ENCODE data around the gene FARP1.

The FARP1 gene

DNA sequence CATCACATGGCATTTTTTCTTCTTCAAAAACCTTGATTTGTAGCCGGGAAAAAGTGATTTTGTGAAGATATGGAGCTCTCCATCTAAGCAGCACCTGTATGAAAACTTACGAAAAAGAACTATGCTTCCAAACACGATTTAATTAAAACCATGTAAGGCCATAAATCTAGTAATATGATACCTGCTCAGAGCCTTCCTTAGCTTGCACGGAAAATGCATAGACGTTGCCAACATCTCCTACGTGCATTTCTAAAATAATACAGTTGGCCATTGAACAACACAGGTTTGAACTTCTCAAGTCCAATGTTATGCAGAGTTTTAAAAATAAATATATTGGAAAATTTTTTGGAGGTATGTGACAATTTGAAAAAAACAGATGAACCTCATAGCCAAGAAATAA lies 93.3 kb downstream of the FARP1 start:
- Mint-ChIP-seq H3K27me3 (peaks cover 18% of the 10 kb centered on the region), H3K27ac (no peak overlapping the region), H3K36me3 (no peaks in the 10 kb centered on the region), H3K4me3 (no peak overlapping the region), H3K4me1 (no peaks in the 10 kb centered on the region), H3K9me3 (no peaks in the 10 kb centered on the region)
- no peak for ATAC-seq

- ATAC-seq: no peak
- Mint-ChIP-seq H3K4me3 (no peak overlapping the region), H3K27ac (no peak overlapping the region), H3K36me3 (no peaks in the 10 kb centered on the region), H3K27me3 (peaks cover 18% of the 10 kb centered on the region), H3K9me3 (no peaks in the 10 kb centered on the region), H3K4me1 (no peaks in the 10 kb centered on the region)
These were observed 94.4 kb downstream of the FARP1 start for GRCh38 chr13:98237331-98237730.

DNA sequence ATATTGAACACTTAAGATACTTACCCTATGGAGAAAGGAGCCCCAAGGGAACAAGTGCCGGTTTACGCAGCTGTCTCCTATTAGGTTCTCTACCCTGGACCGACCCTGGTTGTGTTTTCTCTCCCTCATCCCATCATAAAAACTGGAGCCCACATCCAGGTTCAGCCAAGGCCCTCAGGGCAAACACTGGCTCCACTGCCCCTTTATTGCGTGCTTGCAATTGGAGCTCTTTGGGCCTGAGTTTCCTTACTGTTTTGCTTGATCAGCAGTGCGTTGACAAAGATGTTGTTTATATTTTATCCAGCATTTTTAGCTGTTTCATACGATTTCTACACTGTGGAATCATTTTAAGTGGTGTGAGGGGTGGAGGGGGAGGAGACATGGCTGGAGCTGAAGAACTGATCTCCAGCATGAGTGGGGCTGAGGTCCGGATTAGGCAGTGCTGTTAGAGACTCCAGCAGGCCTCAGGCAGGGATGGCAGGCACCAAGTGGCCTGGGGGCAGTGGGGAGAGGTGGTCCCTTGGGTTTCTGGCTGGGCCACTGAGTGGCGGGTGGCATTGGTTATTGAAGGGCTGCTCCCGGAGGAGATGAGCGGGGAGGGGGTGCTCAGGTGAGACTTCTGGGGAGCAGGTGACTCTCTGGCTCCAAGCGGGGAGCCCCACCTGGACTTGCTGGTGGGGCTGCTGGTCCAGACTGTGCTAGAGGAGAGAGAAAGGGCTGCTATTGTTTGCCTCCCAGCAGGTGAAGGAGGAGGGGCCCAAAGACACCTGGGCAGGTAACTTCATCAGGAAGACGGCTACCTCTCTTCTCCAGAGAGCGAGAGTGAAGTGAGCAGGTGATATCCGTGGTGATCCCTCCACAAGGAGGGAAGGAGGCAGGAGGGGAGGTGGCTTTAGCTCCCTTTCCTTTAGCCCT lies 96.5 kb downstream of the FARP1 start:
- no peaks in the 10 kb centered on the region for H3K9me3 Mint-ChIP-seq
- no peaks in the 10 kb centered on the region for H3K4me1 Mint-ChIP-seq
- H3K27me3 Mint-ChIP-seq: peaks cover 18% of the 10 kb centered on the region
- H3K4me3 Mint-ChIP-seq: no peak overlapping the region
- no peak for ATAC-seq
- H3K36me3 Mint-ChIP-seq: no peaks in the 10 kb centered on the region
- H3K27ac Mint-ChIP-seq: no peak overlapping the region

GRCh38 chr13:98240135-98240534 lies 97.2 kb downstream of the FARP1 start:
- no peak for ATAC-seq
- Mint-ChIP-seq H3K36me3 (no peaks in the 10 kb centered on the region), H3K27me3 (peaks cover 18% of the 10 kb centered on the region), H3K4me3 (no peak overlapping the region), H3K4me1 (no peaks in the 10 kb centered on the region), H3K9me3 (no peaks in the 10 kb centered on the region), H3K27ac (no peak overlapping the region)

- no peak for ATAC-seq
- no peaks in the 10 kb centered on the region for H3K4me1 Mint-ChIP-seq
- no peak overlapping the region for H3K27ac Mint-ChIP-seq
- H3K9me3 Mint-ChIP-seq: no peaks in the 10 kb centered on the region
- peaks cover 18% of the 10 kb centered on the region for H3K27me3 Mint-ChIP-seq
- H3K36me3 Mint-ChIP-seq: no peaks in the 10 kb centered on the region
- H3K4me3 Mint-ChIP-seq: no peak overlapping the region
These were observed 98.1 kb downstream of the FARP1 start for GRCh38 chr13:98240974-98241373.

DNA sequence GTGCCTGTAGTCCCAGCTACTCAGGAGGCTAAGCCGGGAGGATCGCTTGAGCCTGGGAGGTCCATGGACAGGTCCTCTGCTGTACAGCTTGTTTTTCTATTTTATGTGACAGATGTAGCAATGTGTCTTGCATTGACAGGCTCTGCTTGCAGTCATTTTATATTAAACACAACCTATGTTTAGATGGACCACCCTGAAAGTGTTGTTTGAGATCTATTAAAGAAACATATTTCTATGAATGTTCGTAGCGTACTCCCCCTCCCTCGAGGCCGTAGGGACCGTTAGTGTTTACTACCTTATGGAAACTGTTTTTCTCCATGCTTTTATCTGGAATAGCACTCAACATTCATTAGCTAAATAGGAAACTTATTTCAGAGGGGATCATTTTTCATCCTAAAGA lies 99.1 kb downstream of the FARP1 start:
- Mint-ChIP-seq H3K36me3 (no peaks in the 10 kb centered on the region), H3K4me3 (no peak overlapping the region), H3K27ac (no peak overlapping the region), H3K9me3 (no peaks in the 10 kb centered on the region), H3K27me3 (peaks cover 25% of the 10 kb centered on the region), H3K4me1 (no peaks in the 10 kb centered on the region)
- ATAC-seq: no peak

DNA sequence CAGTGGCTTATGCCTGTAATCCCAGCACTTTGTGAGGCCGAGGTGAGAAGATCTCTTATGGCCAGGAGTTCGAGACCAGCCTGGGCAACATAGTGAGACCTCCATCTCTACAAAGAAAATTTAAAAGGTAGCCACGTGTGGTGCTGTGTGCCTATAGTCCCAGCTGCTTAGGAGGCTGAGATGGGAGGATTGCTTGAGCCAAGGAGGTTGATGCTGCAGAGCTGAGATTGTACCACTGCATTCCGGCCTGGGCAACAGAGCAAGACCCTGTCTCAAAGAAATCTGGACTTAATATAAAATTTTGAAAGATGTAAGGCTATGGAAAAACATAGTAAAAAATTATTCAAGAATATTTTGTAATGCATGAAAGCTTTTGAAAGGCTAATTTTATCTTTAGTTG lies 99.5 kb downstream of the FARP1 start:
- peaks cover 29% of the 10 kb centered on the region for H3K27me3 Mint-ChIP-seq
- H3K27ac Mint-ChIP-seq: no peak overlapping the region
- H3K4me3 Mint-ChIP-seq: no peak overlapping the region
- H3K36me3 Mint-ChIP-seq: no peaks in the 10 kb centered on the region
- no peaks in the 10 kb centered on the region for H3K4me1 Mint-ChIP-seq
- ATAC-seq: no peak
- no peaks in the 10 kb centered on the region for H3K9me3 Mint-ChIP-seq

DNA sequence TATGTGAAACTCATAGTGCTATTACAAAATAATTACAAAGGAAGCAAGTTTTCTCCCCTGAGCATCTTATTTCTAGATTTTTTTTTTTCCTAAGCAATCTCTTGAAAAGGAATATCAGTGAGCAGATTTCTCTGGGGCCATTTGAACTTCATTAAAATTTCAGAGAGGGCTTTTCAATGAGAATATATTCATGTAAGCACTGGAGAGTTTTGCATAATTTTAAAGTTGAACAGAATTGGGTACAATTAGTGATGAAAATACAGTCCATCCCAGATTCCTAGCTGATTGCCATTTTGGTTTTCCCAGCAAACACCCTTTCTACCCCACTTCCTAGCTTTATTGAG lies 101.0 kb downstream of the FARP1 start:
- Mint-ChIP-seq H3K27ac (no peak overlapping the region), H3K36me3 (no peaks in the 10 kb centered on the region), H3K4me1 (no peaks in the 10 kb centered on the region), H3K27me3 (peaks cover 32% of the 10 kb centered on the region), H3K9me3 (no peaks in the 10 kb centered on the region), H3K4me3 (no peak overlapping the region)
- no peak for ATAC-seq

- no peak overlapping the region for H3K4me3 Mint-ChIP-seq
- ATAC-seq: no peak
- no peaks in the 10 kb centered on the region for H3K9me3 Mint-ChIP-seq
- H3K27me3 Mint-ChIP-seq: peaks cover 14% of the 10 kb centered on the region
- H3K4me1 Mint-ChIP-seq: no peaks in the 10 kb centered on the region
- H3K27ac Mint-ChIP-seq: no peak overlapping the region
- H3K36me3 Mint-ChIP-seq: no peaks in the 10 kb centered on the region
These were observed 103.8 kb downstream of the FARP1 start for GRCh38 chr13:98246538-98247172.

GRCh38 chr13:98251708-98252107 lies 108.8 kb downstream of the FARP1 start:
- ATAC-seq: no peak
- H3K27me3 Mint-ChIP-seq: peaks cover 10% of the 10 kb centered on the region
- H3K4me1 Mint-ChIP-seq: no peaks in the 10 kb centered on the region
- H3K4me3 Mint-ChIP-seq: no peak overlapping the region
- no peak overlapping the region for H3K27ac Mint-ChIP-seq
- no peaks in the 10 kb centered on the region for H3K36me3 Mint-ChIP-seq
- no peaks in the 10 kb centered on the region for H3K9me3 Mint-ChIP-seq

DNA sequence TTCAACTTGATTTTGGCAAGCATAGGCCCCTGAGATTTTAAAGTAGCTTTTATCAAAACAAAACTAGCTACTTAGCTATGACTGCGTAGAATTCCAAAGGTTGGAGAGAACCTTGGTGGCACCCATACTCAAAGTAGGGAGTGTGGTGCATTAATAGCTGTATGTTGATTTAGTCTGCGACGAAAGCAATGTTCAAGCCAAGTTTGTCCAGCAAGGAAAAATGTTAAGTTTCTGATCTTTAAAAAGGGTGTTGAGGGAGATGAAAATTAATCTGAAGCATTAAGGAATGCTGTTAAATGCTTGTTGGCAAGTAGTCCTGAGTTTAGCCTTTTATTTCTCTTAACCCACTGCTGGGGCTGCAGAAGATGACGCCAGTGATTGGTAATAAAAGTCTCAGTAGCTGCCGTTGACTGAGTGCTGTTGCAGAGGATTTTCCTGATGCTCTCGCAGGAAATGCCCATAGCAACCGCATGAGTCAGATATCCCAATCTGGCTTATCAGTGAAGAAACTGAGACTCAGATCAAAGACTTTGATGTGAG lies 110.1 kb downstream of the FARP1 start:
- H3K9me3 Mint-ChIP-seq: no peaks in the 10 kb centered on the region
- no peaks in the 10 kb centered on the region for H3K36me3 Mint-ChIP-seq
- no peaks in the 10 kb centered on the region for H3K27me3 Mint-ChIP-seq
- no peak for ATAC-seq
- no peak overlapping the region for H3K27ac Mint-ChIP-seq
- H3K4me1 Mint-ChIP-seq: no peaks in the 10 kb centered on the region
- H3K4me3 Mint-ChIP-seq: no peak overlapping the region

DNA sequence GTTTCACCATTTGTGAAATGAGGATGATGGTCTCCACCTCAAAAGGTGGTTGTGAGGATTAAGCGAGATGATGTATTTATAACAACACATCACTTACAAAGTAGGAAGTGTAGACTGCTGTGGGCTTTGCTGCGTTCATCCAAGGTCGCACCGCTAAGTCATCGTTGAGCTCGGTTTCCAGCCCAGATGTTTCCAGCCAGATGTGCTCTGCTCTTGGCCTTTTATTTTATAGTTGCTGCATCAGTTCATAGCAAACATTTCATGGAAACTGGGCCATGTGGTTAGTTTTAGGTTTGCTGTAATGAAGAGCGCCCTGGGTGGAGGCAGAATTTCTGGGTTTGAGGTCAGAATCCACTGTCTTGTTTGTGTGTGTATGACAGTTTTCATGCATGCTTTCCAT lies 110.6 kb downstream of the FARP1 start:
- Mint-ChIP-seq H3K4me1 (no peaks in the 10 kb centered on the region), H3K9me3 (no peaks in the 10 kb centered on the region), H3K36me3 (no peaks in the 10 kb centered on the region), H3K27ac (no peak overlapping the region), H3K4me3 (no peak overlapping the region), H3K27me3 (no peaks in the 10 kb centered on the region)
- ATAC-seq: no peak

DNA sequence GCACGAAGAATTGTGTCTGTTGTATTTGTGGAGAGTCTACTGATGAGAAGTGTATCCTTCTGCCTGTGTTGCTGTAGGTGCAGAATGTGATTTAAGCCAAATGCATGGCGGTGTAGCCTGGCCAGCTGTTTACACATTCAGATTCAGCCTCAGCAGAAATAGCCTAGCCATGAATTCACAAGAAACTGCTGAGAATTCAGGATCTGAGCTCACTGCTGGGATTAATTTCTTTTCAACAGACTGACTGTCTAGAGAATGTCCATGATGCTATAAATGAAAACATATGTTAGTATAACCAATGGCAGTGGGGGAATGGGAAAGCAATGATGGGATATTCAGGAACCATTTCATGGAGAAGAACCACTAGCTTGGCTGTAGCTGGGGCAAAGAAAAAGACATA lies 111.6 kb downstream of the FARP1 start:
- no peaks in the 10 kb centered on the region for H3K4me1 Mint-ChIP-seq
- H3K9me3 Mint-ChIP-seq: no peaks in the 10 kb centered on the region
- H3K27ac Mint-ChIP-seq: no peak overlapping the region
- no peak for ATAC-seq
- H3K4me3 Mint-ChIP-seq: no peak overlapping the region
- H3K27me3 Mint-ChIP-seq: no peaks in the 10 kb centered on the region
- H3K36me3 Mint-ChIP-seq: no peaks in the 10 kb centered on the region

GRCh38 chr13:98258226-98258625 lies 115.3 kb downstream of the FARP1 start:
- H3K4me3 Mint-ChIP-seq: no peak overlapping the region
- no peaks in the 10 kb centered on the region for H3K4me1 Mint-ChIP-seq
- ATAC-seq: no peak
- no peak overlapping the region for H3K27ac Mint-ChIP-seq
- H3K9me3 Mint-ChIP-seq: no peaks in the 10 kb centered on the region
- no peaks in the 10 kb centered on the region for H3K36me3 Mint-ChIP-seq
- H3K27me3 Mint-ChIP-seq: no peaks in the 10 kb centered on the region

DNA sequence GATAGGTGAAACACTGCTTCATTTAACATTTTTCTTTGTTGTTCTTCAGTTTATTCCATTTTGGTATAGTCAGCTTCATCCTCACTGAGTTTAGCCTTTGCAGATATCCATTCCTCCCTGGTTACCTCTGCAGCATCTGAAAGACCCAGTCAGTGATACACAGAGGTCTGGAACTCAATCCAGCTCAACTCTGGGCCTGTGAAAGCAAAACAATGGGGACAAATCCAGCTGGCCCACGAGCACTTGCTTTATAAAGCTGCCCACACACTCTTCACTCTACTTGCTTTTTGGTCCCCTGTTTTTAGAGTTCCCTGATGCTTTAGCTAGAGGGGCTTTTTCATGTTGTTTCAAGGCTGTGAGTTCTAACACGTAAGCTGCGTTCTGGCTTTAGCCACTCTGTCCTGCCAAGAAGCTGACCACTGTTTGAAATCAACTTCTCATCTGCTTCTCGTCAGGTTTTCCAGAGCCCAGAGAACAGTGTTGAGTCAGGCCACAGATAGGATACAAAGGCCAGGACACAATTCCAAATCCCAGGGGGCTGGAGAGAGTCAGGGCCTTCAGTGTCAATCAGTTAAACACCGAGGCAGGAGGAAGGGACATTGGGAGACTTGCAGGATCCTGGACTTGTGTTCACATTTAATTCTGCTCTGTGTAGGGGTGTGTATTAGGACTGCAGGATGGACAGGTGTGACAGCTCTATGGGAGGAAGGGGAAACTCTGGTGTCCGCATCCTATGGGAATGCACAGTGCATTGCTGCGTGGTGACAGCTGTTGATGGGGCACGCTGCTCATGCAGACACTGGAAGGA lies 117.7 kb downstream of the FARP1 start:
- Mint-ChIP-seq H3K4me1 (no peaks in the 10 kb centered on the region), H3K9me3 (no peaks in the 10 kb centered on the region), H3K27me3 (no peaks in the 10 kb centered on the region), H3K36me3 (no peaks in the 10 kb centered on the region), H3K27ac (no peak overlapping the region), H3K4me3 (no peak overlapping the region)
- peak; percentile 14 for ATAC-seq

Measured in stimulated activated memory B cell treated with anti-CD40 and anti-IgM and Interleukin-4, amounts not matched to agents 10 μg/mL and 1 μg/mL and 100 μg/mL, for 72 hours (primary cell).